ENCODE results near the gene EIF5. TPM values are rescaled to one million over a fixed set of nuclear protein-coding genes. Genes with fewer than 3 reads are reported as not detected.

Gene EIF5
- total RNA-seq, 1 donor from 2014 or later = 266 TPM

- DNase-seq = no peak
- peak in 1 of 2 donors; percentile 26 for ATAC-seq
- Histone ChIP-seq H3K27ac (no peak overlapping the region), H3K9me3 (no peaks in the 10 kb centered on the region), H3K4me3 (no peak overlapping the region), H3K4me1 (no peaks in the 10 kb centered on the region), H3K27me3 (ENCODE audit: low read depth) (no peaks in the 10 kb centered on the region), H3K36me3 (no peaks in the 10 kb centered on the region)
- no peak for TF ChIP-seq CTCF (IDR thresholded peaks at IDR 0.05)
- intact Hi-C loops (cut with DNase I) = loop anchor here (10.0 kb wide), 1 partner anchor 189 kb away; no protein-coding TSS in a partner anchor
These were observed 40.6 kb upstream of the EIF5 start for GRCh38 chr14:103293465-103293864.

- ATAC-seq = no peak
- Histone ChIP-seq H3K4me3 (no peak overlapping the region), H3K36me3 (no peaks in the 10 kb centered on the region), H3K9me3 (no peaks in the 10 kb centered on the region), H3K4me1 (no peaks in the 10 kb centered on the region), H3K27me3 (ENCODE audit: low read depth) (no peaks in the 10 kb centered on the region), H3K27ac (no peak overlapping the region)
- no peak for DNase-seq
- no peak for TF ChIP-seq CTCF (IDR thresholded peaks at IDR 0.05)
- intact Hi-C loops (cut with DNase I) = loop anchor here (10.0 kb wide), 1 partner anchor 189 kb away; no protein-coding TSS in a partner anchor
These were observed 39.9 kb upstream of the EIF5 start for GRCh38 chr14:103294091-103294490.

GRCh38 chr14:103296007-103296406 is 38.0 kb upstream of the EIF5 start:
- TF ChIP-seq CTCF (IDR thresholded peaks at IDR 0.05) = no peak
- DNase-seq (no peak), ATAC-seq (peak in 1 of 2 donors; percentile 38)

GRCh38 chr14:103296987-103297386 is 37.0 kb upstream of the EIF5 start:
- Histone ChIP-seq H3K9me3 (no peaks in the 10 kb centered on the region), H3K4me1 (no peaks in the 10 kb centered on the region), H3K27ac (no peak overlapping the region), H3K4me3 (no peak overlapping the region), H3K27me3 (ENCODE audit: low read depth) (no peaks in the 10 kb centered on the region), H3K36me3 (no peaks in the 10 kb centered on the region)
- TF ChIP-seq CTCF (IDR thresholded peaks at IDR 0.05) = no peak
- ATAC-seq (no peak), DNase-seq (no peak)
- intact Hi-C loops (cut with DNase I) = loop anchor here (10.0 kb wide), 1 partner anchor 192 kb away; no protein-coding TSS in a partner anchor

More at GRCh38 chr14:103296007-103296406, 38.0 kb upstream of the EIF5 start:
- intact Hi-C loops (cut with DNase I) = loop anchor here (10.0 kb wide), 1 partner anchor 191 kb away; no protein-coding TSS in a partner anchor
- Histone ChIP-seq H3K27ac (no peak overlapping the region), H3K36me3 (no peaks in the 10 kb centered on the region), H3K27me3 (ENCODE audit: low read depth) (no peaks in the 10 kb centered on the region), H3K9me3 (no peaks in the 10 kb centered on the region), H3K4me1 (no peaks in the 10 kb centered on the region), H3K4me3 (no peak overlapping the region)

- no peak for TF ChIP-seq CTCF (IDR thresholded peaks at IDR 0.05)
- no peak for DNase-seq
- no peak overlapping the region for H3K4me3 ChIP-seq
- no peaks in the 10 kb centered on the region for H3K9me3 ChIP-seq
- no peaks in the 10 kb centered on the region for H3K27me3 ChIP-seq (ENCODE audit: low read depth)
- no peak for ATAC-seq
- no peaks in the 10 kb centered on the region for H3K36me3 ChIP-seq
- no peaks in the 10 kb centered on the region for H3K4me1 ChIP-seq
- intact Hi-C loops (cut with DNase I) = loop anchor here (10.0 kb wide), 1 partner anchor 194 kb away; no protein-coding TSS in a partner anchor
- no peak overlapping the region for H3K27ac ChIP-seq
These were observed 35.4 kb upstream of the EIF5 start for GRCh38 chr14:103298620-103299019.
